Peyer's patch (tissue), 4 donors: ENCODE results near the gene COLEC11. TPM values are rescaled to one million over a fixed set of nuclear protein-coding genes. Genes with fewer than 3 reads are reported as not detected.
A peak's percentile ranks its signal among the peaks of the same experiment; 100 is the strongest.

ENCODE experiments used
- DNase-seq, 3 donors: peaks; one replicate each; pipeline ENCODE4 v3.0.0-alpha.2; 2017 to 2019
- H3K27ac ChIP-seq, 4 donors: fragments of 200-600 bp; sonication (generic); one replicate each; pipeline ENCODE4 v1.5.1; 2016 to 2019
- H3K27me3 ChIP-seq, 2 donors: fragments of 200-600 bp; sonication (generic); one replicate each; pipeline ENCODE4 v1.5.1; 2019
- H3K36me3 ChIP-seq, 3 donors: fragments of 200-600 bp; sonication (generic); one replicate each; pipeline ENCODE4 v1.5.1; 2016 to 2019
- H3K4me1 ChIP-seq, 4 donors: fragments of 200-600 bp; sonication (generic); one replicate each; pipeline ENCODE4 v1.5.1; 2016 to 2019
- H3K4me3 ChIP-seq, 4 donors: fragments of 200-600 bp; sonication (generic); 1 replicate in 3 of 4; 2 replicates in 1 of 4; pipeline ENCODE4 v1.5.1; 2016 to 2019; ENCODE audit warnings: mild to moderate bottlenecking in 1 of 4
- H3K9me3 ChIP-seq, 4 donors: fragments of 200-600 bp; sonication (generic); one replicate each; pipeline ENCODE4 v1.5.1; 2016 to 2019; ENCODE audit warnings: mild to moderate bottlenecking in 1 of 4
- POLR2A ChIP-seq, 2 donors: fragments of 450-650 bp; IDR thresholded peaks; one replicate each; pipeline ENCODE4 v1.5.1; 2017; ENCODE audit warnings: antibody characterized with exemption in 2 of 2, mild to moderate bottlenecking in 2 of 2, moderate library complexity in 2 of 2
- small RNA-seq, 2 donors: library from RNA; depleted of rRNA; stranded (forward); fragments of <200 nt; gene quantifications; one replicate each; pipeline ENCODE3, GENCODE V24; 2016
- total RNA-seq, 4 donors: library from RNA; depleted of rRNA; stranded (reverse); fragments of >200 nt; gene quantifications; one replicate each; pipeline ENCODE4 v1.1.0, GENCODE V29; 2016
- TF ChIP-seq, protein P1 (sequence below), 6 experiments: fragments of 450-650 bp in 4 of 6; fragments of 200-600 bp in 2 of 6; sonication (generic) in 1 of 6; IDR thresholded peaks; one replicate each; pipeline ENCODE4 v1.5.1; 2017 to 2019; ENCODE audit warnings: antibody characterized with exemption in 6 of 6, mild to moderate bottlenecking in 3 of 6, moderate library complexity in 1 of 6

Gene COLEC11
- total RNA-seq, 4 donors from 2014 or later = 0.70 to 5.8 (median 1.1) TPM; not detected in 1

GRCh38 chr2:3689998-3690748 is 95.3 kb downstream of the COLEC11 start:
- TF ChIP-seq POLR2A (IDR thresholded peaks at IDR 0.05) = no peak
- no peaks in the 10 kb centered on the region for H3K9me3 ChIP-seq
- no peaks in the 10 kb centered on the region for H3K4me1 ChIP-seq
- H3K27me3 ChIP-seq = no peaks in the 10 kb centered on the region
- no peak for DNase-seq
- H3K36me3 ChIP-seq = no peaks in the 10 kb centered on the region
- no peak overlapping the region for H3K4me3 ChIP-seq
- H3K27ac ChIP-seq = no peak overlapping the region

GRCh38 chr2:3692375-3692774 is 97.5 kb downstream of the COLEC11 start:
- no peak overlapping the region for H3K27ac ChIP-seq
- H3K9me3 ChIP-seq = no peaks in the 10 kb centered on the region
- TF ChIP-seq, protein P1, sequence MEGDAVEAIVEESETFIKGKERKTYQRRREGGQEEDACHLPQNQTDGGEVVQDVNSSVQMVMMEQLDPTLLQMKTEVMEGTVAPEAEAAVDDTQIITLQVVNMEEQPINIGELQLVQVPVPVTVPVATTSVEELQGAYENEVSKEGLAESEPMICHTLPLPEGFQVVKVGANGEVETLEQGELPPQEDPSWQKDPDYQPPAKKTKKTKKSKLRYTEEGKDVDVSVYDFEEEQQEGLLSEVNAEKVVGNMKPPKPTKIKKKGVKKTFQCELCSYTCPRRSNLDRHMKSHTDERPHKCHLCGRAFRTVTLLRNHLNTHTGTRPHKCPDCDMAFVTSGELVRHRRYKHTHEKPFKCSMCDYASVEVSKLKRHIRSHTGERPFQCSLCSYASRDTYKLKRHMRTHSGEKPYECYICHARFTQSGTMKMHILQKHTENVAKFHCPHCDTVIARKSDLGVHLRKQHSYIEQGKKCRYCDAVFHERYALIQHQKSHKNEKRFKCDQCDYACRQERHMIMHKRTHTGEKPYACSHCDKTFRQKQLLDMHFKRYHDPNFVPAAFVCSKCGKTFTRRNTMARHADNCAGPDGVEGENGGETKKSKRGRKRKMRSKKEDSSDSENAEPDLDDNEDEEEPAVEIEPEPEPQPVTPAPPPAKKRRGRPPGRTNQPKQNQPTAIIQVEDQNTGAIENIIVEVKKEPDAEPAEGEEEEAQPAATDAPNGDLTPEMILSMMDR (IDR thresholded peaks at IDR 0.05) = peak in 1 of 6 experiments; percentile 22
- TF ChIP-seq POLR2A (IDR thresholded peaks at IDR 0.05) = no peak
- no peak overlapping the region for H3K4me3 ChIP-seq
- no peaks in the 10 kb centered on the region for H3K4me1 ChIP-seq
- DNase-seq = no peak
- H3K27me3 ChIP-seq = no peaks in the 10 kb centered on the region
- H3K36me3 ChIP-seq = no peaks in the 10 kb centered on the region

Small RNA genes lying within 50 kb of the gene (small RNA-seq; reads per million reads assigned to genes)
- 0 reads per million in 2 donors for gene TMSB4XP2

Other genes with a start within 250 kb of the COLEC11 start
- gene EIPR1, start 217.3 kb upstream of the COLEC11 start, total RNA-seq = 10 to 100 TPM; 23.4 to 94.1 (median 36.2) TPM
- 100 to 1,000 TPM; 122 to 191 (median 158) TPM for gene TRAPPC12, start 215.4 kb upstream of the COLEC11 start, total RNA-seq
- gene ADI1, start 75.6 kb upstream of the COLEC11 start, total RNA-seq = 100 to 1,000 TPM in 1 of 4 donors, 10 to 100 TPM in 3; 43.7 to 207 (median 71.0) TPM
- 10 to 100 TPM in 3 of 4 donors, 1 to 10 TPM in 1; 8.2 to 42.9 (median 14.8) TPM for gene RNASEH1, start 36.8 kb upstream of the COLEC11 start, total RNA-seq
- 1,000 to 10,000 TPM in 3 of 4 donors, 100 to 1,000 TPM in 1; 855 to 2,886 (median 1,081) TPM for gene RPS7, start 19.9 kb upstream of the COLEC11 start, total RNA-seq
- gene ALLC, start 63.1 kb downstream of the COLEC11 start, total RNA-seq = not detected
- gene DCDC2C, start 108.5 kb downstream of the COLEC11 start, total RNA-seq = not detected